ENCODE measurements around the gene STK32C. TPM values are rescaled to one million over a fixed set of nuclear protein-coding genes. Genes with fewer than 3 reads are reported as not detected.

STK32C gene
- total and polyA plus RNA-seq, 10 of the 15 experiments (the other 5 are each of a cell fraction or from before 2014, with no cell fraction given), result 1.5 to 18.1 (median 6.4) TPM

- Histone ChIP-seq H3K27ac (ENCODE audit: control insufficient read depth, insufficient read depth) (no peak overlapping the region), H3K4me3 (no peak overlapping the region), H3K9me3 (replicated peaks; ENCODE audit: control insufficient read depth, insufficient read depth, low read length) (no peaks in the 10 kb centered on the region), H3K4me2 (ENCODE audit: control insufficient read depth, insufficient read depth) (no peak overlapping the region), H3K36me3 (ENCODE audit: control insufficient read depth in 2 of 2, insufficient read depth in 2 of 2, low read length in 1 of 2) (no peaks in the 10 kb centered on the region), H4K20me1 (ENCODE audit: control insufficient read depth, insufficient read depth) (no peaks in the 10 kb centered on the region), H3K79me2 (ENCODE audit: control insufficient read depth, insufficient read depth, low read length) (no peaks in the 10 kb centered on the region), H3K27me3 (replicated peaks in 1 of 2; ENCODE audit: control insufficient read depth in 2 of 2, insufficient read depth in 2 of 2, low read length in 1 of 2) (no peaks in the 10 kb centered on the region), H3K4me1 (ENCODE audit: control insufficient read depth, insufficient read depth, low read length) (no peaks in the 10 kb centered on the region), H3K9ac (ENCODE audit: control insufficient read depth, insufficient read depth, low read length) (no peak overlapping the region), H2AFZ (ENCODE audit: control insufficient read depth, low read depth, low read length) (no peak overlapping the region)
- ATAC-seq (no peak), DNase-seq (ENCODE audit: low read depth, low spot score) (no peak), FAIRE-seq (no peak)
- intact Hi-C loops (cut with micrococcal nuclease; ENCODE audit: unreplicated experiment), result no loop called here
- ChIA-PET SMC1A (ENCODE audit: uncharacterized antibody, unreplicated experiment) (no interaction called here), RAD21 (ENCODE audit: unreplicated experiment) (no interaction called here), POLR2A (no interaction called here), CTCF (no interaction called here)
- WGBS (ENCODE audit: insufficient coverage, insufficient replicate concordance, low lambda C conversion rate, missing lambda C conversion rate), result 31% methylated on average over 23 of the region's 23 CpGs
- TF ChIP-seq IRF5 (IDR thresholded peaks at IDR 0.05; ENCODE audit: borderline replicate concordance) (no peak), ZZZ3 (IDR thresholded peaks at IDR 0.05; ENCODE audit: control insufficient read depth, insufficient read length, low read depth) (no peak), MTA2 (IDR thresholded peaks at IDR 0.05; ENCODE audit: low read depth) (no peak), MLLT1 (IDR thresholded peaks at IDR 0.05) (no peak), GABPA (IDR thresholded peaks at IDR 0.05; ENCODE audit: low read depth) (no peak), IKZF1 (conservative IDR thresholded peaks at IDR 0.05) (no peak), SKIL (IDR thresholded peaks at IDR 0.05; ENCODE audit: low read depth, poor library complexity, severe bottlenecking) (no peak), POLR2AphosphoS2 (IDR thresholded peaks at IDR 0.05; ENCODE audit: low read depth, low read length) (no peak), NKRF (conservative IDR thresholded peaks at IDR 0.05) (no peak), ZBTB33 (IDR thresholded peaks at IDR 0.05) (no peak), RELA (IDR thresholded peaks at IDR 0.05; ENCODE audit: borderline replicate concordance, partially characterized antibody) (no peak), POLR2AphosphoS5 (IDR thresholded peaks at IDR 0.05; ENCODE audit: low read length) (no peak), NBN (IDR thresholded peaks at IDR 0.05) (no peak), ESRRA (IDR thresholded peaks at IDR 0.05; ENCODE audit: low read length) (no peak)
- in situ Hi-C loops (cut with MboI), result no loop called here
- no TSS peak for BruUV-seq (replicated peaks)
Measured at GRCh38 chr10:132178672-132179545, 128.8 kb downstream of the STK32C start.

All from GM12878 (cell line).